Heart left ventricle (tissue), 16 donors: ENCODE results near the gene ELOVL5. TPM values are rescaled to one million over a fixed set of nuclear protein-coding genes. Genes with fewer than 3 reads are reported as not detected.

Source experiments
- ATAC-seq, 4 donors: fragments of 200-7000 bp; cut with Tn5 transposase; one replicate each; pipeline ENCODE4 v1.9.1; 2020 to 2022; ENCODE audit warnings: moderate library complexity in 4 of 4, mild to moderate bottlenecking in 3 of 4, moderate number of reproducible peaks in 1 of 4
- DNase-seq, 5 donors: peaks; one replicate each; pipeline ENCODE4 v3.0.0-alpha.2; 2020
- H3K27ac ChIP-seq, 12 donors: fragments of 200-600 bp; sonication (generic) in 4 of 12; one replicate each; pipeline versions ENCODE4 v1.5.0 to v1.8.0; 2016 to 2022; ENCODE audit warnings: mild to moderate bottlenecking in 2 of 12
- H3K27me3 ChIP-seq, 9 donors: fragments of 200-600 bp; sonication (generic) in 2 of 9; one replicate each; pipeline versions ENCODE4 v1.5.1 to v1.8.0; 2016 to 2022; ENCODE audit warnings: mild to moderate bottlenecking in 3 of 9
- H3K36me3 ChIP-seq, 9 donors: fragments of 200-600 bp; sonication (generic) in 2 of 9; one replicate each; pipeline versions ENCODE4 v1.5.0 to v1.8.0; 2018 to 2022; ENCODE audit warnings: mild to moderate bottlenecking in 2 of 9
- H3K4me1 ChIP-seq, 12 donors: fragments of 200-600 bp; sonication (generic) in 4 of 12; one replicate each; pipeline versions ENCODE4 v1.5.0 to v1.8.0; 2016 to 2022; ENCODE audit warnings: mild to moderate bottlenecking in 3 of 12
- H3K4me3 ChIP-seq, 12 donors: fragments of 200-600 bp; sonication (generic) in 4 of 12; one replicate each; pipeline versions ENCODE4 v1.5.0 to v1.8.0; 2017 to 2022; ENCODE audit warnings: mild to moderate bottlenecking in 9 of 12, moderate library complexity in 4 of 12
- H3K9me3 ChIP-seq, 12 donors: fragments of 200-600 bp; sonication (generic) in 4 of 12; one replicate each; pipeline versions ENCODE4 v1.5.0 to v1.8.0; 2016 to 2022; ENCODE audit warnings: mild to moderate bottlenecking in 1 of 12
- POLR2A ChIP-seq, 2 donors: fragments of 450-650 bp; IDR thresholded peaks; one replicate each; pipeline ENCODE4 v1.6.1; 2017; ENCODE audit warnings: antibody characterized with exemption in 2 of 2, mild to moderate bottlenecking in 2 of 2, moderate library complexity in 2 of 2
- intact Hi-C, 10 donors: fragments of 100-400 bp; cut with DNase I; formaldehyde crosslinking; loops; one replicate each; pipeline versions ENCODE4 v1.11.1 to v1.14.2; 2022
- microRNA-seq, 4 donors: library from miRNA; unstranded; fragments of <30 nt; microRNA quantifications; one replicate each; pipeline versions ENCODE4 to v1.2.0, GENCODE V29; 2017 to 2020
- polyA plus RNA-seq, 2 donors: library from polyadenylated mRNA; stranded (reverse); fragments of 200-250 nt; gene quantifications; one replicate each; pipeline ENCODE4 v1.2.3, GENCODE V29; 2013
- total RNA-seq, 9 donors: library from RNA; depleted of rRNA in 2 of 9; stranded (reverse); fragments of >200 nt in 2 of 9; fragmentation: NEBNext Ultra II Directional in 3 of 9; extraction: Animal tissue kit (Norgen Biotek cat#: 25700) in 3 of 9; gene quantifications; one replicate each; pipeline versions ENCODE4 v1.1.0 to v1.2.4, GENCODE V29; 2016 to 2023
- TF ChIP-seq, protein P1 (sequence below), 12 donors: fragments of 200-600 bp; sonication (generic) in 4 of 12; IDR thresholded peaks; one replicate each; pipeline versions ENCODE4 v1.5.0 to v1.8.0; 2018 to 2022; ENCODE audit warnings: antibody characterized with exemption in 12 of 12, mild to moderate bottlenecking in 5 of 12
- donor health status: ischemic (EF 13 %, LVEDD 7.1; RV severe dilation, severe dysfunction).
- donor health status: healthy with polysubstance abuse.
- donor health status: DM: no; HTN: yes; CAD: no.
- donor health status: DM: no; HTN: no; CAD: no.
- donor health status: ischemic (EF 25% LVEDD 6.9; RV normal size, moderate dysfunction).
- donor health status: ischemic (EF 25% LVEDD 5.7; RV mildly dilated, moderate dysfunction).
- donor health status: healthy.
- donor health status: DM: yes; HTN: yes; CAD: no.
- donor health status: ischemic (EF 35%, LVEDD 5.7; RV mildly dilated, moderate dysfunction).
- donor health status: nonischemic (EF 11% LVEDD 7.7; RV severe dilation, severe dysfunction).
- donor health status: DM: yes; HTN: yes; CAD: no.
- donor health status: PGD.
- donor health status: ischemic (EF 29% LVEDD 5.4; RV normal size, mild dysfunction).
- donor health status: nonischemic (EF 23%, LVEDD 6.1; RV moderate dilation, normal function).

Gene ELOVL5
- total and polyA plus RNA-seq, 11 donors: 9.6 to 47.9 (median 29.3) TPM

DNA sequence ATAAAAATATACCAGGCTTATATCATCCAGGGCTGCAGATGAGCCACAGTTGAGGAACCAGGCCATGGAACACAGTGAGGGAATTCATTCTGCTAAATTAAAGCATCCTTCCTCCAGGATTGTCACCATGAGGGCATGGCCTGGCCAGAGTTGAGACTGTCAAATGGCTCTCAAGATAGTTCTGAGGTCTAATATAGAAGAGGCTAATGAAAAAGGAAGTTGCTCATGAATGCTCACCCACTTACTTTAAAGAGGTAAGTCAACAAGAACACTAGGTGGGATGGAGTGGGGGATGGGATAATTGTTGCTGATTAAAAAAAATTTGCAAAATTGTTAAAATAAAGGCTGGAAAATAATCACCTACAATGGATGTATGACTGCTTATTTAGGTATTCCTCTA lies 128.1 kb downstream of the ELOVL5 start:
- intact Hi-C loops: no loop called here
- no peak for ATAC-seq
- Histone ChIP-seq H3K27me3 (no peaks in the 10 kb centered on the region), H3K4me3 (no peak overlapping the region), H3K9me3 (no peaks in the 10 kb centered on the region), H3K36me3 (no peaks in the 10 kb centered on the region), H3K27ac (no peak overlapping the region), H3K4me1 (no peaks in the 10 kb centered on the region)
- TF ChIP-seq, protein P1, sequence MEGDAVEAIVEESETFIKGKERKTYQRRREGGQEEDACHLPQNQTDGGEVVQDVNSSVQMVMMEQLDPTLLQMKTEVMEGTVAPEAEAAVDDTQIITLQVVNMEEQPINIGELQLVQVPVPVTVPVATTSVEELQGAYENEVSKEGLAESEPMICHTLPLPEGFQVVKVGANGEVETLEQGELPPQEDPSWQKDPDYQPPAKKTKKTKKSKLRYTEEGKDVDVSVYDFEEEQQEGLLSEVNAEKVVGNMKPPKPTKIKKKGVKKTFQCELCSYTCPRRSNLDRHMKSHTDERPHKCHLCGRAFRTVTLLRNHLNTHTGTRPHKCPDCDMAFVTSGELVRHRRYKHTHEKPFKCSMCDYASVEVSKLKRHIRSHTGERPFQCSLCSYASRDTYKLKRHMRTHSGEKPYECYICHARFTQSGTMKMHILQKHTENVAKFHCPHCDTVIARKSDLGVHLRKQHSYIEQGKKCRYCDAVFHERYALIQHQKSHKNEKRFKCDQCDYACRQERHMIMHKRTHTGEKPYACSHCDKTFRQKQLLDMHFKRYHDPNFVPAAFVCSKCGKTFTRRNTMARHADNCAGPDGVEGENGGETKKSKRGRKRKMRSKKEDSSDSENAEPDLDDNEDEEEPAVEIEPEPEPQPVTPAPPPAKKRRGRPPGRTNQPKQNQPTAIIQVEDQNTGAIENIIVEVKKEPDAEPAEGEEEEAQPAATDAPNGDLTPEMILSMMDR (IDR thresholded peaks at IDR 0.05): no peak
- no peak for TF ChIP-seq POLR2A (IDR thresholded peaks at IDR 0.05)
- DNase-seq: no peak

Small RNAs within 50 kb of the gene (microRNA-seq; reads per million reads assigned to microRNA genes)
- gene MIR5685: 0 to 0.06 (median 0) reads per million in 4 donors

Other genes starting within 250 kb of the ELOVL5 start
- not detected for gene GCM1, start 200.1 kb downstream of the ELOVL5 start, total RNA-seq
- gene GCM1, start 200.1 kb downstream of the ELOVL5 start, polyA plus RNA-seq: under 1 TPM in 1 of 2 donors, not detected in 1; 0.03 TPM
- 10 to 100 TPM; 15.2 to 42.9 (median 32.4) TPM for gene GCLC, start 196.2 kb upstream of the ELOVL5 start, total RNA-seq
- gene GCLC, start 196.2 kb upstream of the ELOVL5 start, polyA plus RNA-seq: 10 to 100 TPM in 1 of 2 donors, 1 to 10 TPM in 1; 8.1 to 12.4 TPM